Neuronal stem cell (in vitro differentiated cells): ENCODE data around the gene TBXAS1.
"Not testable (repeated sequence)": the region's sequence is repeated elsewhere in the genome, so short reads cannot be mapped to it uniquely, and the experiment has no call there.

Experiments
- DNase-seq: peaks from one replicate; pipeline ENCODE4 v3.0.0-alpha.2; 2013; ENCODE audit warnings: low spot score
- H2AFZ ChIP-seq: one replicate; pipeline ENCODE4 v1.6.1; 2013; ENCODE audit warnings: mild to moderate bottlenecking, low read length, inconsistent platforms
- H2AK5ac ChIP-seq: 2 replicates; pipeline ENCODE4 v1.6.1; 2013; ENCODE audit warnings: low read depth, mild to moderate bottlenecking, inconsistent platforms, low read length, moderate library complexity, mixed read lengths
- H2BK120ac ChIP-seq: 2 replicates; pipeline ENCODE4 v1.6.1; 2013; ENCODE audit warnings: low read depth, mild to moderate bottlenecking, inconsistent platforms, low read length, moderate library complexity, mixed read lengths
- H2BK12ac ChIP-seq: one replicate; pipeline ENCODE4 v1.6.1; 2013; ENCODE audit warnings: low read length, inconsistent platforms
- H2BK15ac ChIP-seq: 2 replicates; pipeline ENCODE4 v1.6.1; 2013; ENCODE audit warnings: mild to moderate bottlenecking, low read length, inconsistent platforms, mixed read lengths
- H2BK5ac ChIP-seq: one replicate; pipeline ENCODE4 v1.6.1; 2013; ENCODE audit warnings: inconsistent platforms, mild to moderate bottlenecking, low read length, moderate library complexity
- H3K14ac ChIP-seq: one replicate; pipeline ENCODE4 v1.6.1; 2013; ENCODE audit warnings: low read length, inconsistent platforms
- H3K18ac ChIP-seq: 2 replicates; pipeline ENCODE4 v1.6.1; 2013; ENCODE audit warnings: low read length, inconsistent platforms
- H3K23ac ChIP-seq: 2 replicates; pipeline ENCODE4 v1.6.1; 2013; ENCODE audit warnings: low read depth, mild to moderate bottlenecking, mixed read lengths, low read length, inconsistent platforms; ENCODE audit not compliant: poor library complexity
- H3K27ac ChIP-seq: replicated peaks from 3 replicates; pipeline ENCODE4 v1.5.1; 2013; ENCODE audit warnings: low read length, inconsistent platforms
- H3K27me3 ChIP-seq, 3 experiments: 2 replicates each; pipeline ENCODE4 v1.6.1; 2013; ENCODE audit warnings: low read length in 3 of 3, mild to moderate bottlenecking in 2 of 3, inconsistent platforms in 1 of 3, low read depth in 1 of 3, mixed read lengths in 1 of 3, moderate library complexity in 1 of 3; ENCODE audit not compliant: control insufficient read depth in 3 of 3, insufficient read depth in 3 of 3
- H3K36me3 ChIP-seq, 2 donors: replicated peaks in 1 of 2; 2 replicates each; pipeline ENCODE4 v1.6.1; 2013; ENCODE audit warnings: low read length in 2 of 2; ENCODE audit not compliant: control insufficient read depth in 2 of 2, insufficient read depth in 2 of 2
- H3K4ac ChIP-seq: 2 replicates; pipeline ENCODE4 v1.6.1; 2013; ENCODE audit warnings: inconsistent platforms, mild to moderate bottlenecking, low read length, moderate library complexity
- H3K4me1 ChIP-seq, 2 donors: 1 replicate in 1 of 2; 2 replicates in 1 of 2; pipeline ENCODE4 v1.6.1; 2013; ENCODE audit warnings: low read length in 2 of 2, low read depth in 1 of 2; ENCODE audit not compliant: control insufficient read depth in 2 of 2, insufficient read depth in 1 of 2
- H3K4me2 ChIP-seq: one replicate; pipeline ENCODE4 v1.6.1; 2013; ENCODE audit warnings: mild to moderate bottlenecking, low read length, inconsistent platforms; ENCODE audit not compliant: insufficient read depth, poor library complexity, severe bottlenecking
- H3K4me3 ChIP-seq, 2 donors: 2 replicates each; pipeline ENCODE4 v1.5.1; 2013; ENCODE audit warnings: low read length in 2 of 2, mild to moderate bottlenecking in 2 of 2, inconsistent platforms in 1 of 2, moderate library complexity in 1 of 2
- H3K79me1 ChIP-seq: one replicate; pipeline ENCODE4 v1.6.1; 2013; ENCODE audit warnings: low read depth, mild to moderate bottlenecking, inconsistent platforms, low read length, moderate library complexity
- H3K9ac ChIP-seq: one replicate; pipeline ENCODE4 v1.6.1; 2013; ENCODE audit warnings: mild to moderate bottlenecking, low read depth, low read length, inconsistent platforms; ENCODE audit not compliant: poor library complexity
- H3K9me3 ChIP-seq, 2 donors: replicated peaks in 1 of 2; 2 replicates each; pipeline versions ENCODE3 to v1.6.1; 2013; ENCODE audit warnings: low read length in 2 of 2, mild to moderate bottlenecking in 2 of 2, inconsistent platforms in 1 of 2, low read depth in 1 of 2, mixed read lengths in 1 of 2, moderate library complexity in 1 of 2; ENCODE audit not compliant: control insufficient read depth in 2 of 2, insufficient read depth in 1 of 2
- H4K8ac ChIP-seq: one replicate; pipeline ENCODE4 v1.6.1; 2013; ENCODE audit warnings: low read depth, mild to moderate bottlenecking, inconsistent platforms, low read length, moderate library complexity
- H4K91ac ChIP-seq: one replicate; pipeline ENCODE4 v1.6.1; 2013; ENCODE audit warnings: low read length, low read depth, mild to moderate bottlenecking, inconsistent platforms; ENCODE audit not compliant: poor library complexity
- WGBS, 2 donors: extraction: QIAGEN DNeasy Blood & Tissue Kit; methylation state at CpG; one replicate each; pipeline ENCODE4 v1.1.7; 2013; ENCODE audit warnings: missing lambda C conversion rate in 2 of 2, mixed read lengths in 1 of 2; ENCODE audit not compliant: insufficient read length in 2 of 2, insufficient replicate concordance in 1 of 2; ENCODE audit errors: extremely low coverage in 2 of 2; 5-methylcytosine and 5-hydroxymethylcytosine counted together

TBXAS1 gene

DNA sequence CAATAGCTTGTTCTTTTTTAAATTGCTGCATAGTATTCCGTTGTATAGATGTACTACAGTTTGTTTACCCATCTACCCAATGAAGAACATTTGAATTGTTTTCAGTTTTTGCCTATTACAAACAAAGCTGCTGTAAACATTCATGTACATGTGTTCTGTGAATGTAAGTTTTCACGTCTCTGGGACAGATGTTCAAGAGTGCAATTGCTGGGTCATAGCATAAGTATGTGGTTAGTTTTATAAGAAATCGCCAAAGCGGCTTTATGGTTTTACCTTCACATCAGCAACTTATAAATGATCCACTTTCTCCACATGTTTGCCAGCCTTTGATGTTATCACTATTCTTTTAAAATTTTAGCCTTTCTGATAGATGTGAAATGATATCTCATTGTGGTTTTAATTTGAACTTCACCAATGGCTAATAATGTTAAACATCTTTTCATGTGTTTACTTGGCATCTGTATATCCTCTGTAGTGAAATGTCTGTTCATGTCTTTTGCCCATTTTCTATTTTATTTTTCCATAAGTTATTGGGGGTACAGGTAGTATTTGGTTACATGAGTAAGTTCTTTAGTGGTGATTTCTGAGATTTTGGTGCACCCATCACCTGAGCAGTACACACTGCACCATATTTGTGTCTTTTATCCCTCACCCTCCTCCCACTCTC is 73.5 kb downstream of the TBXAS1 start:
- H3K79me1 ChIP-seq, result no peaks in the 10 kb centered on the region
- no peak overlapping the region for H3K18ac ChIP-seq
- WGBS, 2 donors, result no CpG with 5 or more reads among the region's 4 CpGs
- H2AFZ ChIP-seq, result no peak overlapping the region
- DNase-seq, result no peak
- H3K9me3 ChIP-seq, result no peaks in the 10 kb centered on the region
- H3K36me3 ChIP-seq, result no peaks in the 10 kb centered on the region
- no peaks in the 10 kb centered on the region for H3K27me3 ChIP-seq
- H3K14ac ChIP-seq, result no peak overlapping the region
- H3K4ac ChIP-seq, result no peak overlapping the region
- no peak overlapping the region for H2AK5ac ChIP-seq
- H4K8ac ChIP-seq, result no peak overlapping the region
- no peak overlapping the region for H2BK5ac ChIP-seq
- no peak overlapping the region for H4K91ac ChIP-seq
- H3K4me2 ChIP-seq, result no peak overlapping the region
- H3K4me1 ChIP-seq, result peaks cover 0 to 3% of the 10 kb centered on the region in 2 donors
- no peak overlapping the region for H2BK120ac ChIP-seq
- H3K4me3 ChIP-seq, result no peak overlapping the region
- no peak overlapping the region for H2BK15ac ChIP-seq
- H3K27ac ChIP-seq, result no peak overlapping the region
- no peak overlapping the region for H3K9ac ChIP-seq
- no peak overlapping the region for H3K23ac ChIP-seq
- H2BK12ac ChIP-seq, result no peak overlapping the region

DNA sequence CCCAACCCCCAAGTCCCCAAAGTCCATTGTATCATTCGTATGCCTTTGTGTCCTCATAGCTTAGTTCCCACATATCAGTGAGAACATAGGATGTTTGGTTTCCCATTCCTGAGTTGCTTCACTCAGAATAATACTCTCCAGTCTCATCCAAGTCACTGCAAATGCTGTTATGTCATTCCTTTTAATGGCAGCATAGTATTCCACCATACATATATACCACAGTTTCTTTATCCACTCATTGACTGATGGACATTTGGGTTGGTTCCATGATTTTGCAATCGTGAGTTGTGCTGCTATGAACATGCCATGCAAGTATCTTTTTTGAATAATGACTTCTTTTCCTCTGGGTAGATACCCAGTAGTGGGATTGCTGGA is 74.0 kb downstream of the TBXAS1 start:
- not testable (repeated sequence) for H3K27ac ChIP-seq, H2BK15ac ChIP-seq, H3K4ac ChIP-seq, H3K36me3 ChIP-seq, H3K18ac ChIP-seq, H3K27me3 ChIP-seq, H3K9me3 ChIP-seq, H3K79me1 ChIP-seq, H4K91ac ChIP-seq, H3K4me3 ChIP-seq, H3K4me1 ChIP-seq, H2BK12ac ChIP-seq, H3K4me2 ChIP-seq, H4K8ac ChIP-seq, H3K9ac ChIP-seq, H2BK5ac ChIP-seq, H2AFZ ChIP-seq, DNase-seq, H3K14ac ChIP-seq, H3K23ac ChIP-seq, H2BK120ac ChIP-seq, H2AK5ac ChIP-seq
- WGBS, 2 donors, result no CpG with 5 or more reads among the region's 2 CpGs

DNA sequence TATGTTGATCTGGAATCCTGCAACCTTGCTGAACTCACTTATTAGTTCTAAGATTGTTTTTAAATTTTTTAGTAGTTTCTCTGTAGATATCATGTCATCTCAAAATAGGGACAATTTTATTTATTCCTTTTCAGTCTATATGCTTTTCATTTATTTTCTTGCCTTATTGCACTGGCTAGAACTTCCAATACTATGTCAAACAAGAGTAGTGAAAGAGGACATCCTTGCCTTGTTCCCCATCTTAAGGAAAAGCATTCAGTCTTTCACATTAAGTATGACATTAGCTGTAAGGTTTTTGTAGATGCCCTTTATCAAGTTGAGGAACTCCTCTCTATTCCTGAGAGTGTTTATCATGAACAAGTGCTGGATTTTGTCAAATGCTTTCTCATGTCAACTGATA is 77.8 kb downstream of the TBXAS1 start:
- no peak for DNase-seq
- no peak overlapping the region for H2BK120ac ChIP-seq

DNA sequence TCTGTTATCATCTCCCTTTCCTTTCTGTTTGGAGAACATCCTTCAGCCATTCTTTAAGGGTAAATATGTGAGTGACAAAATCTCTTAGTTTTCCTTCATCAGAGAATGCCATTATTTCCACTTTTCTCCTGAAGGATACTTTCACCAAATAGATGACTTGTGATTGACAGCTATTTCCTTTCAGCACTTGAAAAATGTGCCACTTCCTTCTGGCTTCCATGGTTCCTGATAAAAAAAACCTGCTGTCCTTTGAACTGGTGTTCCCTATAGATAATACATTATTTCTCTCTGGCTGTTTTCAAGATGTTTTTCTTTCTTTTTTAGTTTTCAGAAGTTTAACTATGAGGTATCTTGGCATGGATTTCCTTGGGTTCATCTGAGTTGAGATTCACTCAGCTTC is 79.7 kb downstream of the TBXAS1 start:
- no peak overlapping the region for H3K9ac ChIP-seq
- no peak overlapping the region for H3K23ac ChIP-seq
- no peak overlapping the region for H3K4ac ChIP-seq
- no peaks in the 10 kb centered on the region for H3K27me3 ChIP-seq
- no peak overlapping the region for H3K4me3 ChIP-seq
- no peaks in the 10 kb centered on the region for H3K79me1 ChIP-seq
- H2BK120ac ChIP-seq, result no peak overlapping the region
- no peak overlapping the region for H2AK5ac ChIP-seq
- no peak overlapping the region for H3K14ac ChIP-seq
- no peak overlapping the region for H3K4me2 ChIP-seq
- H2BK15ac ChIP-seq, result no peak overlapping the region
- H3K36me3 ChIP-seq, result no peaks in the 10 kb centered on the region
- H3K18ac ChIP-seq, result no peak overlapping the region
- H4K91ac ChIP-seq, result no peak overlapping the region
- H3K9me3 ChIP-seq, result no peaks in the 10 kb centered on the region
- H2AFZ ChIP-seq, result no peak overlapping the region
- no peak for DNase-seq
- no peak overlapping the region for H4K8ac ChIP-seq
- no peak overlapping the region for H2BK12ac ChIP-seq
- no peak overlapping the region for H2BK5ac ChIP-seq
- no peak overlapping the region for H3K27ac ChIP-seq
- no peaks in the 10 kb centered on the region for H3K4me1 ChIP-seq

More for the DNA sequence above, 77.8 kb downstream of the TBXAS1 start:
- Histone ChIP-seq H2AK5ac (no peak overlapping the region), H3K27me3 (no peaks in the 10 kb centered on the region), H3K23ac (no peak overlapping the region), H3K36me3 (no peaks in the 10 kb centered on the region), H3K27ac (no peak overlapping the region), H3K79me1 (no peaks in the 10 kb centered on the region), H3K9ac (no peak overlapping the region), H2AFZ (no peak overlapping the region), H2BK5ac (no peak overlapping the region), H3K4ac (no peak overlapping the region), H3K4me1 (no peaks in the 10 kb centered on the region), H2BK12ac (no peak overlapping the region), H3K14ac (no peak overlapping the region), H3K4me3 (no peak overlapping the region), H3K18ac (no peak overlapping the region), H2BK15ac (no peak overlapping the region), H3K4me2 (no peak overlapping the region), H4K8ac (no peak overlapping the region), H3K9me3 (no peaks in the 10 kb centered on the region), H4K91ac (no peak overlapping the region)
